Amygdala (tissue), 56 donors: Measurements from ENCODE around the gene PPP1R16B.

Experiments used
- DNase-seq, 56 donors: peaks; one replicate each; lab custom pipeline; 2025; lab: John Stamatoyannopoulos, UW

Gene PPP1R16B

DNA sequence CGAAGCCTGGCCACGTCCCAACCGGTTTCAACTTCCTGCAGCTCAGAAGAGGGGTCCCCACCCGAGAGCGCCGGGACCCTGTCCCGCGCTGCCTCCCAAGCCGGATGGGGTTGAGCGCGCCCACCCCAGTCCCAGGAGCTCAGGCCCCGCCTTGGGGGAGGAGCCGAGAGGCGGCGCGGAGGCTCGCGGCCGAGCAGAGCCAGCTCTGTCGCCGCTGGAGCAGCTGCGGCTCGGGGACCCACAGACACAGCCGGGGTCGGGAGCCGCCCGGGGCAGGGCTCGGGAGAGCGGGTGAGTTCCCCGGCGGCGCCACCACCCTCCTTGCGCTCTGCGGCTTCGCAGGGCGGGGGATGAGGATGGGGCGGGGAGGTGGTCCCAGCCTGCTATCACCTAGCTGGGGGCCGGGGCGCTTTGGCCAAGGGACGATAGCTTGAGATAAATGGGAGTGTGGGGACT, at the start of gene PPP1R16B:
TSS of gene PPP1R16B (plus strand) at position 196 of the 456 bp plus-strand sequence. CDS start 30,229 bp downstream, outside the sequence.
- peak in 46 of 56 donors; percentile 21 to 82 (median 60) for DNase-seq

DNA sequence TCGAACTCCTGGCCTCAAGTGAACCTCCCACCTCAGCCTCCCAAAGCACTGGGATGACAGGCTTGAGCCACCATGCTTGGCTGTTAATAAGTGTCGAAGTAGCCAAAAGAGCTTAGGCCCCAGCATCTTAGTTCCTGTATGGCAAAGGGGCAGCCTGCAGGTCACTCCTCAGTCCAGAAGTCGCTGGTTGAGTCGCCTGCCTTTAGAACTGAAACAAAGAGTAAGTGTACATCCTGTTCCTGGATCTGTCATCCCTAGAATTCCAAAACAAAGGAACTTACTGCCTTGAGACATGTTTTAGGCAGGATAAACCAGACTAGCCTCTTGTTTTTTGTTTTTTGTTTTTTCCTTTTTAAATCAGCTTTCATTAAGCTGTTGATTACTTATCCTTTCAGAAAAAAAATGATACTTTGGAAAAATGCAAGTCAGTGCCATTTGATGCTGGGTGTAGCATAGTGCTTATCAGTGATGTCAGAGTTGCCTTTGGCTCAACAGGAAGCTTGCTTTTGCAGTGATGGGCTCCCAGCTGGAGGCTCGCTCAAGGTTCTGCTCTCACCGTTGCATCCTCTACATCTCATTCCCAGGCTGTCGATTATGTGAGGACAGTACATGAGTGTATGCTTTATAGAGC, 48.2 kb upstream of the PPP1R16B start:
- no peak for DNase-seq

DNA sequence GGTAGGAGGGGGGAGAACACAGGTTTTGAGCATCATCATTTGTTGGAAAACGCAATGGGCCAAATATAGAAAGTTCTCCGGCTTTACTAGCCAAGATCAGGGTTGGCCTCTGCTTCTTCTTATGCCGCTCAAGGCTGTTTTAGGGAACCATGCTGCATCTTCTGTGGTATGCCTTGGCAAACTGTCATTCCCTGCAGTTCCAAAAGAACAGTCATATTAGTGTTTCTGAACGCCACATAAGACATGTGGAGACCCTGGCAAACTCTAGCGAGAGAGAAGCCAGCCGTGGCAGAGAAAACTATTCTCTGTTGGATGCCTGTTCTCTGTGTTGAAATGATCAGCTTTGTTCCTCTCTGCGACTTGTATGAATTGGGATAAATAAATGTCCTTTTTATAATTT, 46.4 kb upstream of the PPP1R16B start:
- DNase-seq = peak in 6 of 56 donors; percentile 4 to 21 (median 6)

DNA sequence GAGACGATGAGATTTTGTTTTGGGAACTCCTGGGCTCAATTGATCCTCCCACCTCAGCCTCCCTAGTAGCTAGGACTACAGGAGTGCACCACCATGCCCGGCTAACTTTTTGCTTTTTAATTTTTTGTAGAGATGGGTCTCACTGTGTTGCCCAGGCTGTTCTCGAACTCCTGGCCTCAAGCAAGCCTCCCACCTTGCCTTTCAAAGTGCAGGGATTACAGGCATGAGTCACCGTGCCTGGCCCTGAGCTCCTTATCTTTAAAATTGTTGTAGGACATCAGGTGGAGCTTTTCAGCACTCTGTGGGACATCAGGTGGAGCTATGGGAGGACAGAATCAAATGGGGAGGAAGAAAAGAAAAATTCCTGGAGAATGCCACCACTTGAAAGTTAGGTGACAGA, 44.5 kb upstream of the PPP1R16B start:
- no peak for DNase-seq

DNA sequence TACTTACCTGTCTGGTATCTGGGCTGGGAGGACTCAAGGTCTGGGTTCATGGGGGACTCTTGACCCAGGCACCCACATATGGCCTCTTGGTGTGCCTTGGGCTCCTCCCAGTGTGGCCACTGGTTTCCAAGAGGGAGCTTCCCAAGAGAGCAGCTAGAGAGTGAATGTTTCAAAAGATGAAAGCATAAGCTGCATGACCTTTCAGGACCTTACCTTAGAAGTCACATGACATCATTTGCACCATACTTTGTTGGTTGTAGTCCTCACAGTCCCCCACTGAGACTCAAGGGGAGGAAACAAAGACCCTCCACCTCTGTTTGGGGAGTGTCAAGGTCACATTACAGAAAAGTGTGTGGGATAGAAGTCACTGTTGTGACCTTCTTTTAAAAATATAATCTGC, 43.3 kb upstream of the PPP1R16B start:
- DNase-seq = no peak

DNA sequence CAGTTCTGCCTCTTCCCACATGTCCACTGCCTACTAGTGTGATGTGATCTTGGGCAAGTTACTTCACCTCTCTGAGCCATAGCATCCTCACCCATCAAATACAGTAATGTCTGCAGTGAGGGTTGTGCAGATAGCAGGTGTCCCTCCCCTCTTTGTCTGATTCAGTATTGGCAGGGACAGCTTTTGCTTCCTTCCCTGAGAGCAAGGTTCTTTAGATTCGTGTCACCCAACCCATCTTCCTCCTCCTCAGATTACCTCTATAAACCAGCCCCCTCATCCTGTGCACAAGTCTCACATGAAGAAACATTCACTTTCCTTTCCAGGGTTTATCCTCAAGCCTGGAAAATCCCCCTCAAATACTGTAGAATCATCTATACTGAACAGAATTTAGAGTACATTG, 41.9 kb upstream of the PPP1R16B start:
- DNase-seq = no peak

DNA sequence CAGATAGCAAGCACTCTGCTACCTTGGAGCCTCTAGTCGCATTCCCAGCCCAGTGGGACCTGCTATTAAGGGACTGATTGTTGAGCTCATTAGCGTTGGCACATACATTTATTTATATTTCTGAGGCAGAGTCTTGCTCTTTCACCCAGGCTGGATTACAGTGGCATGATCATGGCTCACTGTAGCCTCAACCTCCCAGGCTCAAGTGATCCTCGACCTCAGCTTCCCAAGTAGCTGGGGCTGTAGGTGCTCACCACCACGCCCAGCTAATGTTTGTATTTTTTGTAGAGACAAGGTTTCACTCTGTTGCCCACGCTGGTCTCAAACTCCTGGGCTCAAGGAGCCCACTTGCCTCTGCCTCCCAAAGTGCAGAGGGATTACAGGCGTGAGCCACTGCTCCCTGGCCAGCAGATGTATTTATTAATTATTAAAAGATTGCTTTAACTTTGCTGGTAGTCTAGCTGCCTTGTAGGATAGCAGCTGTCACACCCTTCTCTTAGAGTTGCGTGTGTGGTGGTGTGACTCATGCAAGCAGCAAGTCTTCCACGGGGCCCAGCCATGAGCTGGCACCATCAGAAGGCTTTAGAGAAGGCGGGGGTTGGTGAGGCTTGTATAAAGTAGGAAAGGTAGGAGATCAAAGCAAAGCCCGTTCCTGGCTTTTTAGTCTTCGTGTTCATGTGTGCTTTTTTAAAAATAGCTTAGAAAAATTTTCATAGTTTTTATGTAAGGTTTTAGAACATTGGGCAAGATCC, 40.8 kb upstream of the PPP1R16B start:
- peak in 35 of 56 donors; percentile 2 to 77 (median 37) for DNase-seq

DNA sequence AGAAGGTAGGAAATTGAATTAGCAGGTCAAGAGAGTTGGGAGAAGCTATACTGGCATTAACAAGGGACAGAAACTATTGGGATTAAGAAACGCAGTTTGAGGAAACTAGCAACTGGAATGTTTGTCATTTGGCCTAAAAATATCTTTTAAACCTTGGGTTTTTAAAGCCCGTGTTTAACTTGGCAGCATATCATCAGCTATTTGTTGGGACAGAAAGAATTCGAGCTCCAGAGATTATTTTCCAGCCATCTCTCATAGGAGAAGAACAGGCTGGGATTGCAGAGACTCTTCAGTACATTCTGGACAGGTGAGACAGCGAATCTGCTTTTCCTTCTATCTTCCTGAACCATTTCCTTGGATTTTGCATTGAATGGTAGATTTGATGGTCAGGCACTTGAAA, 39.4 kb upstream of the PPP1R16B start:
- DNase-seq = no peak

DNA sequence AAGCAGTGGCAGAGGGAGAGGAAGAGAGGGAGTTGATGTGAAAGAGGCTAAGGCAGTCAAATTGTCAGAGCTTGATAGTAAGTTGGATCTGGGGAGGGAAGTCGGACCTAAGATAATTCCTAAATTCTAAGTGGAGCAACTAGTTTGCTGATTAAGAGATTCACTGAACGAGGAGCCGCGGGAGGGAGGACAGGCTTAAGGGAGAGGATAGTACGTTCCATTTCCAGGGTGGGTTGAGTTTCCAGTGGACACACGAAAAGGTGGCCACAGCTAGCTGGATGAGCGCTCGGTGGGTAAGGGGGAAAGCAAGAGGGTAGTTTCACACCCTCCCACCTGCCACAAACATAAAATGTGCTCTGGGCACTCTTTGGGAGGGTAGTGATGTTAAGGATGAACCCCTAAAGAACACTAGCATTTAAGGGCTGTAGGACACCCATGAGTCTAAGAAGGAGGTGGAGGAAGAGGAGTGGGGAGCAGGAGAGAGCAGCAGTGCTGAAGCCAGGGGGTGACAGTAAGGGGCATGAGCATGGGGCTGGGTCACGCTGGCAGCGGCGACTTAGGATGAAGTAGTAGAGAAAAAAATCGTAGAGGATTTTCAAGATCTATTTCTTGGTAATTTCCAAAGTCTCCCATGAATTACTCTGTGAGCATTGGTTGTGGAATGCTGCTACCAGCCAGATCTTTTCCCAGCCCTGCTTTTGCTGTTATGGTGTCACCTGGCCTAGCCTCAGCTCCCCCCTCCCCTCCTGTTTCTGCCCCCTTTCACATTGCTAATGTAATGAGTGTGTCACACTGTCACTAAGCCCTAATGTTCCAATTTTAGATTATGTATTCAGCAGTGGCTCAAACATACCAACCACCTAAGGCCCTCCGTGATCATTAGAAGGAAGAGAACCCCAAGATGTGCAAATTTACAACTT, 35.9 kb upstream of the PPP1R16B start:
- DNase-seq = no peak

DNA sequence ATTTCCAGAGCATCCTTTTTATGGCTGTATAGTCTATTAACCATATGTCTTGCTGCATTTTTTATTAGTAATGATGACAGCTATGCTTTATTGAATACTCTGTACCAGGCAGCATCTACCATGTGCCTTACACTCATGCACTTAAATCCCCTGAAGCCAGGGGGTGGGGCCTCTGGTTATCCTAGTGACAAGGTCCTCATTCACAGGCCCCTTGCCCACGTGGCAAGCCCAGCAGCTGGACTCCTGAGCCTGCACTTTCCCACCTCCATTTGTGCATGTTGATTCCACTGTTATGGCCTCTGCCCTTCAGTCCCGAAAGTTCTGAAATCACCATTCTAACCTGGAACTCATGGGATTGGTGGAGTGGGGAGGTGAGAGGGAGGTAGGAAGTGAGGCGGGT, 35.0 kb upstream of the PPP1R16B start:
- DNase-seq = no peak

DNA sequence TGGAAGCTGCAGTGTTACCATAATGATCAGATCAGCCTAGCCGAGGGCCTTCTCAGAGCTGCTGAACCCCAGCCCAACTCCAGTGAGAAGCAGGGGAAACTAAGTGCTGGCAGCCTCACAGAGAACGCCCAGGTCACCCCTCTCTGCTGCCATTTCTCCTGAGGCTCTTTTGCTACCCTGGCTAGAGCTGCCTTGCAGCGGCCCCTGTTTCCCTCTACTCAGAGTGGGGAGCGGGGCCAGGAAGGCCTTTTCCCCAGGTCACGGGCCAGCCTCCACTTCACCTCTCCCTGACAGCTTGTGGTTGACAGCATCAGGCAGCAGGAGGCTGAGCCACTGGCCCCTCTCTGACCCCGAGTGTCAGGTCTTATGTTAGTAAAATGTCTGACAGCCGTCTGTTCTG, 34.5 kb upstream of the PPP1R16B start:
- DNase-seq = no peak

DNA sequence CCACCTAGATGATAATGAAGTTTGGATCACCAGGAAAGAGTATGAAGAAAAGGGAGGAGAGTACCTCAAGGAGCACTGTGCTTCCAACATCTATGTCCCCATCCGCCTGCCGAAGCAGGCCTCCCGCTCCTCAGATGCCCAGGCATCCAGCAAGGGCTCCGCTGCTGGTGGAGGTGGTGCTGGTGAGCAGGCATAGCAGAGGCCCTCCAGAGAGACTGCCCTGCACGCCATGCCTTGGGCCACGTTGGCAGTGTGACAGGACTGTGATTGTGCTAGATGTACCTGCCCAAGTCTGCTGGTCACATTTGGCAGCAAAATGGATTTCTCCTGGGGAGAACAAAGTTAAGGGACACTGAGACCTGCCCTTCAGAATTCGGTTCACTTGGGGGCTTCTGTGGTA, 33.9 kb upstream of the PPP1R16B start:
- DNase-seq = no peak

DNA sequence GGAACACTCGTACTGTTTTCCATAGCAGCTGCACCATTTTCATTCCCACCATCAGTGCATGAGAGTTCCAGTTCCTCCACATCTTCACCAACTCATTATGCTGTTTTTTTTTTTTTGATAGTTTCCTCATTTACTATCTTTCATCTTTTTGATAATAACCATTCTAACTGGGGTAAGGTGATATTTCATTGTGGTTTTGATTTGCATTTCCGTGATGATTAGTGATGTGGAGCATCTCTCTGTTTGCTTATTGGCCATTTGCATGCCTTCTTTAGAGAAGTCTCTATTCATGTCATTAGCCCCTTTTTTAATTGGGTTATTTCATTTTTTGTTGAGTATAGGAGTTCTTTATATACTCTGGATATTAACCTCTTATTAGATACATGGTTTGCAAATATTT, 31.3 kb upstream of the PPP1R16B start:
- no peak for DNase-seq

DNA sequence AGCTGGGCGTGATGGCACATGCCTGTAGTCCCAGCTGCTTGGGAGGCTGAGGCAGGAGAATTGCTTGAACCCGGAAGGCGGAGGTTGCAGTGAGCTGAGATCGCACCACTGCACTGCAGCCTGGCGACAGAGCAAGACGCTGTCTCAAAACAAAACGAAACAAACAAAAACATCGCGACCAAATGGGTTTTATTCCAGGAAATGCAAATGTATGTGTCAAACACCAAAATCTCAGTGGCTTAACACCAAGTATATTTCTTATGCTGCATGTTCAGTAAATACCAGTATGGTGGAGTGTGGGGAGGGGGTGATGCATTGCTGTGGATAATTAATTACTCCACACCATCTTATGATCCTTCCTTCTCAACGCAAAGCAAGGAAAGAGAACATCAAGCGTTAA, 29.1 kb upstream of the PPP1R16B start:
- DNase-seq = no peak

DNA sequence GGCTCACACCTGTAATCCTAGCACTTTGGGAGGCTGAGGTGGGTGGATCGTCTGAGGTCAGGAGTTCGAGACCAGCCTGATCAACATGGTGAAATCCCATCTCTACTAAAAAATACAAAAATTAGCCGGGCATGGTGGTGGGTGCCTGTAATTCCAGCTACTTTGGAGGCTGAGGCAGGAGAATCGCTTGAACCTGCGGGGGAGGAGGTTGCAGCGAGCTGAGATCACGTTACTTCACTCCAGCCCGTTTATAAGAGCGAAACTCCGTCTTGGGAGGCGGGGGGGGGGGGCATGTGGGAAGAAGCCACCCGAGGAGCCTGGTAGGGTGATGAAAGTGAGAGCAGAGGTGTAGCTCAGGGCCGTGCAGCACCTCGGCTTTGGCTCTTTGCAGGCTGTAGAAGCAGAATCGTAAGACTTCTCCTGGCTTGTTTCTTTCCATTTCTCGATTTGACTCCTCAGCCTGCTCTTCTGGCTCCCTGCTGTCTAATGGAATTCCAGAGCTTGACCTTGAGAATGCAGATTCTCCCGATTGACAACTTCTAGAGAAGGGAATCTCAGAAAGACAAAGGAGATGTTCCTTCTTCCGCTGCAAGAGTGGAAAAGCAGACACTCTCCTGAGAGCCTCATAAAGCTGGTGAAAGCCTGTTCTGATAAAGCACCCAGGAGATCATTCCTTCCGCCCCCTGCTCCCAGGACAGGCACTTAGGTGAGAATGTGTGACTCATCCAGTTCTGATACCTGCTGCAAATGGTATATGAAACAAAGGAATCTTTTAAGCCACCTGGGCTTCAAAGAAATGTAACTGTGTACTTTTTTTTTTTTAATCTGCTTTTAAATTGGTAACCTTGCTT, 26.0 kb upstream of the PPP1R16B start:
- no peak for DNase-seq

DNA sequence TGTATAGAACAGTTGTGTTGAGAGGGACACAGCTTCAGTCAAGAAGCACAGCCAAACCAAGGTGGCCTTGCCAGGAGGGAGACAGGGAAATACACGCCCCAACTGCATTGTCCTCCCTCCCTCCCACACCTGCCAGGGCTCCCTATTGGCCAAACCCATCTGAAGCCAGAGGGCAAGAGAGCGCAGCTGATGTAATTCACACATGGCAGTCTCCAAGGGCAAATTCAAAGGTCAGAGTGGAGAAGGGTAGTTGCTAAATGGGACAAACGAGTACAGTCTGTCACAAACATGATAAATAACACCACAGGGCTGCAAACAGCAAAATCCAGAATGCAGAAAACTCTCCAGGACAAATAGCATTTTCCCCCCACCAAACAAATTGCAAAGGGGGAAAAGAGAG, 23.2 kb upstream of the PPP1R16B start:
- no peak for DNase-seq

DNA sequence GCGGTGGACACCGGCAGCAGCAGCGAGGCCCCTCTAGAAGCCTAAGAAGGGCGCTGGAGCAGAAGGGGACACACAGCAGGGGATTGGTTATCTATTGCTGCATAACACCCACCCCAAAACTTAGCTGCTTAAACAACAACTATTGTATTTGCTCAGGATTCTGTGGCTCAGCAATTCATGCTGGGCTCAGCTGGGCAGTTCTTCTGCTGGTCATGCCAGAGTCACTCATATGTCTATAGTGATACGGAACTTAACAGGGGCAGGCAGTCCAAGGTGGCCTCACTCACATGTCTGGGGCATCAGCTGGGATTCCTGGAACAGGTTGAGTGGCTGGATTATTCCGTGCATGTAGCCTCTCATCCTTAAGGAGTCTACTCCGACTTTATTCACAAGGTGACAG, 17.6 kb upstream of the PPP1R16B start:
- no peak for DNase-seq

DNA sequence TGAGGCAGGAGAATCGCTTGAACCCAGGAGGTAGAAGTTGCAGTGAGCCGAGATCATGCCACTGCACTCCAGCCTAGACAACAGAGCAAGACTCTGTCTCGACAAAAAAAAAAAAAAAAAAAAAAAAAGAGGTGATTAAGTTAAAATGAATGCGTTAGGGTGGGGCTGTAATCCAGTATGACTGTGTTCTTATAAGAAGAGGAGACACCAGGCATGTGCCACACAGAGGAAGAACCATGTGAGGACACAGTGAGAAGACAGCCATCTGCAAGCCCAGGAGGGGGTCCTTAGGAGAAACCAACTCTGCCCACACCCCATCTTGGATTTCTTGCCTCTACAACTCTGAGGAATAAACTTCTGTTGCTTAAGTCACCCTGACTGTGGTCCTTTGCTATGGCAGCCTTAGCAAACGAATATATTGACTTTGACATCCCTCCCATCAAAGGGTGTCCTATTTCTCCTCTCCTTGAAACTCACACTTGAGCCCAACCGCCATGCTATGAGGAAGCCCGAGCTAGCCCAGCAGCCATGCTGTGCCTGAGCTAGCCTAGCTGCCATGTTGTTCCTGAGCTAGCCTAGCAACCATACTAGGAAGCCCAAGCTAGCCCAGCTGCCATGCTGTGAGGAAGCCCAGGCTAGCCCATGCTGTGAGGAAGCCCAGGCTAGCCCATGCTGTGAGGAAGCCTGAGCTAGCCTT, 15.8 kb upstream of the PPP1R16B start:
- DNase-seq = no peak
